Stimulated activated CD4-positive, alpha-beta T cell treated with anti-CD3 and anti-CD28 coated beads, Interleukin-12 subunit alpha, Interleukin-12 subunit beta, amount 100 ng/mL, for 24 hours (primary cell): ENCODE data around the gene MUC6.

Source experiments
- DNase-seq, 2 experiments: peaks; one replicate each; pipeline ENCODE4 v3.0.0-alpha.2; 2020; ENCODE audit warnings: low read depth in 2 of 2

MUC6 gene

DNA sequence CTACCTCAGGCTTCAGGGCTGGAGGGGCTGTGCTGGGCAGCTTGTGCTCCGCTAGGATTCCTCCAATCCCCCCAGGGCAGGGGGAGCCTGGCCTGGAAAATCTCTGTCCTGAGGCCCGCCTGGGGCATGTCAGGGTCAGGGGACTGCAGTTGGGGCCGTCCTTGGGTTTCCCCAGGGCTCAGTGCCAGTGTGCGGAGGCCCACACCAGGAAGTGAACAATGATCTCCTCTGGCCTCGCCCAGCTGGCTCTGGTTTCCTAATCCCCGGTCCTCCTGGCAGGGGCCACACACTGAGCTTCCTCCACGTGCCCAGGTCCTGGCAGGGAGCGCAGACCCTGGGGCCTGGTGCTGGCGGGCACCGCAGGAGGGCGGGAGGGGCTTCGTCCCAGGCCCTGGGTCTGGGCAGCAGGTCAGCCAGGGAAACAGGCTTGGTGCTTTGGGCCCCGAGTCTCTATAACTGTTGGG, 36.8 kb upstream of the MUC6 start:
- no peak for DNase-seq

DNA sequence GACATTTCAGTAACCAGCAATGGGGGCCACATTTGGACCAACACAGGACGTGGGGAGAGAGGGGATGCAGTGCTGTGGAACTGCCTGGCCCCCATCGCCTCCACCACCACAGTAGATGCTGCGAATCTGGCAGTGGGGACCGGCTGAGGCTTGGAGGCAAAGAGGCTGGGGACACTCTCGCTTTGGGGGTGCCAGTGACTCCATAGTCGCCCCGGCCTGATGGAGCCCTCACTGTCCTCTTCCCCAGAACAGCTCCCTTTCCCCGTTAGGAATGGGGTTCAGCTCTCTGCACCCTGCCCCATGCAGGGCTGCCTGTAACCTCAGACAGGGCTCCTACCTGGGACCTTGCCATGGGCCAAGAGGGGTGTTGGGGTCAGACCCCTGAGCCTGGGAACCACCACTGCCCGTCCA, 36.3 kb upstream of the MUC6 start:
- no peak for DNase-seq

- DNase-seq, result no peak
Observed at GRCh38 chr11:1072116-1072820, 35.8 kb upstream of the MUC6 start.

DNA sequence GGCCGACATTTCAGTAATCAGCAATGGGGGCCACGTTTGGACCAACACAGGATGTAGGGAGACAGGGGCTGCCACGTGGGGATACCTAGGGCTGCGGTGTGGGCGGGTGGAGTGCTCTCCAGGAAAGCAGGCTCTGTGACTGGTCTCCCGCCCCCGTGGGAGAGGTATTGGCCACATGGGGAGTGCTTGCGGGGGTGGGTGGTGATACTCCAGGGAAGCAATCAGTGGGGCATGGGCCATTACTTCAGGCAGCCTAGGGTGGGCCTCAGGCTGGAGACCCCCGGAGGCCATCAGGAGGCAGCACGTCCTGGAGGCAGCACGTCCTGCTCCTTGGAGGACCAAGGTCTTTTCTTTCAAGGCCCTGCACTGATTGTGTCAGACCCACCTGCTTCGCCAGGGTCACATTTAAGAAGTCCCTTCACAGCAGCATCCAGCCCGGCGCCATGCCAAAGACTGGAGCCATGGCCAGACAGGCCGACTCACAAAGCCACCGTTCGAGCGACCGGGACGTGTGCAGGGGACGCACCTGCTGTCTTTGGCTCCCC, 35.1 kb upstream of the MUC6 start:
- no peak for DNase-seq

DNA sequence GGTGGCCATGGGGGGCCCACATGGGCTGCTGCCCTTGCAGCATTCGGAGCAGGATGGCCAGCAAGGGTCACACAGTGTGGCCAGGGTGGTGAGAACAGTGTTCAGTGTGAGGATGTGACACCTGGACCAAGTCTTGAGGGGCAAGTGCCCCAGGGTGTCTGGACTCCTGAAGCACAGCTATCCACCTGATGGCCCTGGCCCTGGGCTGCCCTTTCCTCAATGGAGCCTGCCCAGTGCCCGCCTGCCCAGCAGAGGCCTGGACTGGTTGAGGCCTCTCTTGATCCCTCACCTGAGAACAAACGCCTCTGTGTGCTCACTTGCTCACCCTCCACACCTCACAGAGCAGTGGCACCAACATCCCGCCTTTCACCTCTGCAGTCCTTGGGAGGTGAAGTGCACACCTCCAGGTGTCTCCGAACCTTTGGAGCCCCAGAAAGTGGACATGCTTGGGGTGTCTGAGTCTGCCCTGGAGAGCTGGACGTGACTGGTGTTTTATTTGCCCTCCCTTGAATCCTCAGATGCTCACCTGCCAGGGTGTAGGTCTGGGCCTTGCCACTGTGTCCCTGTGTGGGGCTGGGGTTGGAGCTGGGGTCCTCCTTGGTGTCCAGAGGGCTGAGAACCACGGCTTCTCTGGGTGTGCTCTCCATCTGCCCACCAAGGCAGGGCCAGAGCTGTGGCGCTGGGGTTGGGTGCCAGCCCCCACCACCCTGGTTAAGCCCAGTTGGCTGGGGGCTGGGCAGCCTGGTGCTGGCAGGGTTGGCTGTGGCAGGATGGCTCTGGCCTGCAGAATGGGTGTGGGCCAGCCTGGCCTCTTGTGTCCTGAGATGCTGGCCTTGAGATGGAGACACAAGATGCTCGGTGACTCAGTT, 34.3 kb upstream of the MUC6 start:
- DNase-seq, result no peak

DNA sequence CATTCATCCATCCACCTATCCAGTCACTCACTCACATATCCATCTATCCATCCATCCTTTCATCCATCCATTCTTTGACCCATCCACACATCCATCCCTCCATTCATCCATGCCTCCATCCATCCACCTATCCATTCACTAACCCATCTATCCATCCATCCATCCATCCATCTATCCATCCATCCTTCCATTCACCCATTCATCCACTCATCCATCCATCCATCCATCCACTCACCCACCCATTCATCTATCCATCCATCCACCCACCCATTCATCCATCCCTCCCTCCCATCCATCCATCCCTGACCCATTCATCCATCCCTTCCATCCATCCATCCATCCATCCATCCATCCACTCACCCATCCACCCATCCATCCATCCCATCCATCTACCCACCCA, 33.2 kb upstream of the MUC6 start:
- DNase-seq, result no peak

GRCh38 chr11:1067812-1068496, 31.4 kb upstream of the MUC6 start:
- no peak for DNase-seq

DNA sequence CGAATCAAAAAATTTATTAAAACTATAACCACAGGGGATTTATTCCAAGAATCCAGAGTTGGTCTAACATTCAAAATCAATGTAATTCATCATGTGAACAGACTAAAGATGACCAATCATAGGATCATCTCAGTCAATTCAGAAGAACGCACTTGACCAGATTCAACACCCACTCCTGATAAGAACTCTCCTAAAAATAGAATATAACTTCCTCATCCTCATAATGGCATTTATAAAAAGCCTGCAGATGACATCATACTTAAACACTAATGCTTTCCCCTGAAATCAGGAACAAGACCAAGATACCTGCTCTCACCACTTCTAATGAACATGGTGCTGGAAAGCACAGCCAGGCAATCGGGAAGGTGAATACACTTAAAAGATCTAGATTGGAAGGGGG, 27.6 kb upstream of the MUC6 start:
- no peak for DNase-seq

GRCh38 chr11:1062075-1062820, 25.7 kb upstream of the MUC6 start:
- no peak for DNase-seq

DNA sequence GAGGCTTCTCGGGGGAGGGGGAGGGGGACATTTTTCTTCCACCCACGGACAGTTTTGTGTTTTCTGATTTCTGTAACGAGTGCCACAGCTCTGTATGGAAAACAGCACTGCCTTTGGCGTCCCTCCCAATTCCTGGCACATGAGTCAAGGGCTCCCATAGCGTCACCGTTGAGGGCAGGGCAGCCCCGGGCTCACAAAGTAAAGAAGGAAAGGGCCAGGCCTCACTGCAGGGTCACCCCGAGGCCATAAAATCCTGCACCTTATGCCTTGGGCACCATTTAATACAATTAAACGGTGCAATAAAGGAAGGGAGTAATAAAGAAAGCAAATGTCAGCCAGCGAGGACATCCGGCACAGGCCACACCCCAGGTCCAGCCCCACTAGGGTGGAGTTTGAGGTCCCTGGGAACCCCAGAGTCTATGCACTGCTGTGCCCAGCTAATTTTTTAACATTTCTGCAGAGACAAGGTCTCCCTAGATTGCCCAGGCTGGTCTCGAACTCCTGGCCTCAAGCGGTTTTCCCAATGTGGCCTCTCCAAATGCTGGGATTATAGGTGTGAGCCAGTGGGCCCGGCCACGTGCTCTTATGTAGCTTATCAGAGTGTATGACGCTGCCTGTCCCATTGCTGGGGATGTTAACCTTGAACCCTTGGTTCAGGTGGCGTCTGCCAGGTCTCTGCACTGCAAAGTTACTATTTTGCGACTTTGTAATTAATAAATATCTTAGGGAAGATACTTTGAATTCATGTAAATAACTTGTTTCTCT, 24.5 kb upstream of the MUC6 start:
- DNase-seq, result no peak

DNA sequence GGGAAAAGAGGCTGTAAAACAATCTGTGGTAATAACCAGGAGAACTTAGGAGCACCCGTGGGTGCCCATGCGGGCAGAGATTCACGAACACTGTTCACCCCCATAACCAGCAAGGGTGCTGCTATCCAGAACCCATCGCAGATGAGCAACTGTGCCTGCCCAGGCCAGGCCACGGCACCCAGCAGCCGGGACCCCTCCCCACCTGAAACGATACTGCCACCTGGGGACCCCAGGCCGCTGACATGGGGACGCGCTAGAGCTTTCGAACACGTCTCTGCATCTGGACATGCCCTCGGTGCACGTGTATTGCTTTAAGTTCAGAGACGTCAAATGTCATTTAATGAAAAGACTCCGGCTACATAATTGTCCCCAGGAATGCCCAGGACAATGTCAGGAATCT, 23.9 kb upstream of the MUC6 start:
- no peak for DNase-seq

DNA sequence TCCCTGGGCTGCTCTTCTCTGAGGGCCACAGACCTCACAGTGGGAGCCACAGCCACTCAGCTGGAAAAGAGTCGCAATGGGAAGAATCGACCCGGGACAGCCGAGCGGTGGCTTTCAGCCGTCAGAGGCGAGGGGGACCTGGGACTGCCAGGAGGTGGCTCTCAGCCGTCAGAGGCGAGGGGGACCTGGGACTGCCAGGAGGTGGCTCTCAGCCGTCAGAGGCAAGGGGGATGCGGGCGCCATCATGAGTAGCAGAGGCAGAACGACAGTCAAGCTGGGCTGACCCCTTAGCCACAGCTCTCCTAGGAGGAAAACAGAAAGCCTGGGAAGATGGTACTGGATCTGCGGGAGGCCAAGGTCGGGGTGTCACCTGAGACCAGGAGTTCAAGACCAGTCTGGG, 23.2 kb upstream of the MUC6 start:
- DNase-seq, result no peak

DNA sequence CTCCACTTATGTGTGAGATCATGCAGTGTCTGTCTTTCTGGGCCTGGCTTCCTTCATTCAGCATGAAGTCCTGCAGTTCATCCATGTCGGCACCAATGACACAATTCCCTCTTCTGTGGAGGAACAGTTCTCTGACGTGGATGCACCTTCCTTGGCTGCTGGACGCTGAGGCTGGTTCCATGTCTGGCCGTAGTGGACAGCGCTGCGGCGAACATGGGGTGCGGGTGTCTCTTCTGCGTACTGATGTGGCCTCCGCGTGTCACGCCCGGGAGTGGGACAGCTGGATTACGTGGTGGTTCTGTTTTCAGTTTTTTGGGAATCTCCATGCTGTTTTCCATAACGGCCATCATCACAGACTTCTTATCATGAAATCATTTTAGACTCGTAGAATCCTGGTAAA, 21.3 kb upstream of the MUC6 start:
- no peak for DNase-seq

DNA sequence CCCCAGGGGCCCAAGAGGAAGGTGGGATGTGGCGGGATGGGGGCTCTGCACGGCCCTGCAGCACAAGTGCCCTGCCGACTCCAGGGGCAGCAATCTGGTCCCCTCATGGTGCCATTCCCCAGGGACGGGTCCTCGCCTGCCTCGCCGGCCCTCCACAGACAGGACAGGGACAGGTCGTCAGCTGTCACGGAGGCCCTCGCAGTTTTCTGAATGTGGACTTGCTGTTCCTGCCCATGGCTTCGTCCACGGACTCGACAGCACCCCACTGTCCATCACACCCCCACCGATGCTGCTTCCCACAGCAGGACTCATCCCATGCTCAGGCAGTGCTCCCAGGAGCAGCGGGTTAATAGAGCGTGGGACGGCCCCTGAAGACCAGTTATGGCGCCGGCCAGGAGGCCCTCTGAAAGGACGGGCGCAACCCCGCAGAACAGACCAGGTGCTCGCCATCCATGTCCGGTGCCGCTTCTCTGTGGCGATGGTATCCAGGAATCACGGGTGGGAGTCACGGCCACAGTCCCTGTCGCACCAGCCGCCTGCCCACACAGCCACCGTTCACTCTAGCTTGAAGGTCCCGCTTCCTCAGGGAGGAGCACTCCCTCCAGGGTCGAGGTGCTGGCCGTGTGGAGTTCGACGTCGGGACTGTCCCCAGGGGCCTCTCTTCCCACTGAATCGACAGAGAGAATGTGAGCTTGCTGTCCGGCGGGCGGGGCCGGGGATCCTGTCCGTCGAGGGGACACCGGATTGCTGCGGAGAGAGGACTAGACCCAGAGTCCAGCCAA, 19.7 kb upstream of the MUC6 start:
- DNase-seq, result no peak

DNA sequence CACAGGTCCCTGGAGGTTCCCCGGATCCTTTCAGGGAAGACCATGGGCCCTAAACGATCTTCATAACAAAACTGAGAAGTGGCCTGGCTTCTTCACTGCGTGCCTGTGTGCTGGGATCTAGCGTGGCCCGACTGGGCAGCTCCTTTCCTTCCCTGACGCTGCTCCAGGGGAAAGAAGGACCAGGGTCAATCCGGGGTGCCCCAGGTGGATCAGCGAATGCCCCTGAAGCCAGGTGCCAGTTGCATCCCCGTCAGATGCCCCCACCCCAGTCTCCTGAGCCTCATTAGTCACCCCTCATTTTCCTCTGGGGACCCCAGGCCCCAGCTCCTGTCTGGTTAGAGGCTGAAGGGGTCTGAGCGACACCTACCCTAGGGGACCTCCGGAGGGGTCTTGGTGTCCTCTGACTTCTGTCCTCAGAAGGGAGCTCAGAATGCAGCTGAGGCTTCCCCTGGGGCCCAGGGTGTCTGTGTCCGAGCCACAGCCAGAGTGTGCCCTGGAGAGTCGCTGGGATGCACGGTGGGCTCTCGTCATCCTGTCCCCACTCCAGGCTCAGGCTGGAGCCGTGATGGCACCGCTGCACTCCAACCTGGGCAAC, 18.7 kb upstream of the MUC6 start:
- DNase-seq, result no peak

DNA sequence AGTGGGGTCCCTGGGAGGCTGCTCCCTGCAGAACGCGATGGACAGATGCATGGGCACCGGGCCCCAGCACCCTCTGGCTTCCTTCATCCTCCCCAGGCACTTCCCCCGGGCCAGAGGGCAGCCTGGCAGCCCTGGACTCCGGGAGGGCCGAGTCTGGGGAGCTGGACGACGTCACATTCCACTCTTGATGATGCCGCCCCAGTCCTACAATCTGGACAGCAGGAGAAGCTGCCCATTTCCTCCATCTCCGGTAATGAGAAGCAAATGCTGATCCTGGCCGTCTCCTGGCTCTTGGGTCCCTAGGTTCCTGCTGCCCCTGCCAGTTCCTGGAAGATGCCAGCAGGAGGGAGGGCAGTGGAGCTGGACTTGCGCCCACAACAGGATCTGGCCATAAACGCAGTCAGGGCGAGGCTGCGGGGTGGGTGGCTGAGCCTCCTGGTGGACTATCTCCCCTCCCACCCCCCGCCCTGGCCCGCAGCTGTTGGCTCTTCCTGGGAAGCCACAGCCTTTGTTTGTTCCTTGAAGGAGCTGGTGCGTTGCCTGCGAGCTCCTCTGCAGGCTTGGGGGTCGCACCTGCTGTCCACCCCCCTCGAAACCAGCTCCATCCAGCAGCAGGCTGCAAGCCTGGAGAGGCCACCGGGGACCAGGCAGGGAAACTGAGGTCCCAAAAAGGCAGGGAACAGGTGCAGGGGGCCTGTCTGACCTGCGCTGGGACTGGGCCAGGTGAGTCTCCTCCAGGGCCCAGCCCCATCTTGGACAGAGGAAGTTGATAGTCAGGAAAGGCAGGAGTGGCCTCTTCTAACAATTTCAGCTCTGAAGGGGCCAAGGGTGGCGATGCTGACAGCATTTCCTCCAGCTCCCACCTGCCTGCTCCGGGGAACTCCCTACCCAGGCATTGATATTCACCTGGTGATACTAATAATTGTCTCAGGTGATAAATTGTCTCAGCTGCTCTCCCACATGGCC, 17.9 kb upstream of the MUC6 start:
- no peak for DNase-seq

DNA sequence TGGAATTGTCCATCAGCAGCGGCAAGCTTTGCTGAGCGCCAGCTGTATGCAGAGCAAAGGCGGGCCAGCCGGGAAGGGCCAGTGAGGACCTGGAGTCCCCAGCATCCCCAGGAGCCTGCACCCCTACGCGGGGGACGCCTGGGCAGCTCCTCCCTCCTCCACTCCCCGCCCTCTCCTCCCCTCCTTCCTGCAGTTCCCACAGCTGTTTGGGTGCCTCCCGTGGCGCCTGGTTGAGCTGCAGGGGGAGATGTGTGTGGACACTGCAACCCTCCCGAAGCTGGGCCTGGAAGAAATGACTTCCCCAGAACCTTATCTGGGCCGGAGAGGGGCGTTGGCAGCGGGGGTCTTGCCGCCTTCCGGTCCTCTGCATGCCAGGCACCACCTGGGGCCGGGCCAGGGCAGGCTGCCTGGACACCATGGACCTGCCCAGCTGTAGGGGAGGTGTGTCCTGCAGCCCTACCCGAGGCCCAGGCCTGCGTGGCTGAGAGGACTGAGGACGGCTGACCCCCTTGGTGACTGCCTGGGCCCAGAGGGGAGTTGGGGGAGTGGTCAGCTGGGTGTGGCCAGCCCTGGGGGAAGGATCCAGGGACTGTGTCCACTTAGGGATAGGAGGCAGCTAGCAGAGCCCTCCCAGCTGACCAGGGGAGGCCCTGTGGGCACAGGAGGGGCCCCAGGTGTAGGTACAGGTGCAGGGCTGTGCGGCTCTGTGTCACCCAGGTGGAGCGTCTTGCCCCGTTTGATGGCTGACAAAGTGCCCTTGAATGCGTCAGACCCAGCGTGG, 16.8 kb upstream of the MUC6 start:
- DNase-seq, result no peak
